Posterior cingulate gyrus (tissue), 11 donors: ENCODE measurements around the gene INSC.

Source experiments
- DNase-seq, 10 donors: peaks; one replicate each; pipeline versions ENCODE4 v3.0.0 to v3.0.0-alpha.2; 2020 to 2021; ENCODE audit warnings: mixed read lengths in 3 of 10
- intact Hi-C: fragments of 100-400 bp; cut with DNase I; formaldehyde crosslinking; loops from one replicate; pipeline ENCODE4 v1.15.1; 2023

The INSC gene

GRCh38 chr11:15144347-15144746 is 29.6 kb downstream of the INSC start:
- intact Hi-C loops = no loop called here
- no peak for DNase-seq

- intact Hi-C loops = no loop called here
- no peak for DNase-seq
These were observed 30.4 kb downstream of the INSC start for GRCh38 chr11:15145151-15145550.

GRCh38 chr11:15145615-15146014 is 30.9 kb downstream of the INSC start:
- intact Hi-C loops = no loop called here
- DNase-seq = no peak

DNA sequence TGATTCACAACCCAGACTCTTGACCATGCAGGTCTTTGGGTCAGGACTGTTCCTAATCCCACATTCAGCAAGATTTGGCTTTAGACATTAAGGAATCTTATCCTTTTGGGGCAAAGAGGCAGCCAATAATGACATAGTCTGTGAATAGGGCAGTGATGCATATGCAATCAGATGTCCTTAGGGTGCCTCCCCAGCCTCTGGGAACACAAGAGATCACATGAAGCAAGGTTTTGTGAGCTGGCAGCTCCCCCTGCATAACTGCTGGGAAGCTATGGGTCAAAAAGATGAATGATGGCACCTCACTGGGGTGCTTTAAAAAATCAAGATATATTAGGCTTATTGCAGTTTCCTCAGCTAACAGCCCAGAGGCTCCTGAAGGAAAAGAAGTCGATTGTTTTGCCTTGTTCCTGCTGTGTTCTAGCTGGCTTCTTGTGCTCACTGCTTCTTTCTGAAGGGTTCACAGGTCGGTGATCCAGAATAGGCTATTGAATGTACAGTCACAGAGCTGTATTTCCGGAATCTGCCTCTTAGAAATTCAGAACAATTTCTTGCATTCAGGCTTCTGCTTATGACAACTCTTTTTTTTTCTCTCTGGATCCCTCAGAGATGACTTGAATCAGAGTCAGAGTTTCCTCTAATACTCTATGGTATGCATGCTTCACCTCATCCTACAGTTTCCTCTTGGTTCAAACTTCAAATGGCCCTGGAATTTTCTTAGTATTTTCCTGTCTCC is 31.7 kb downstream of the INSC start:
- no peak for DNase-seq
- intact Hi-C loops = no loop called here

- intact Hi-C loops = no loop called here
- no peak for DNase-seq
These were observed 33.4 kb downstream of the INSC start for GRCh38 chr11:15148169-15148568.

GRCh38 chr11:15149050-15149449 is 34.3 kb downstream of the INSC start:
- DNase-seq = peak in 2 of 10 donors; percentile 65 to 76
- intact Hi-C loops = no loop called here

DNA sequence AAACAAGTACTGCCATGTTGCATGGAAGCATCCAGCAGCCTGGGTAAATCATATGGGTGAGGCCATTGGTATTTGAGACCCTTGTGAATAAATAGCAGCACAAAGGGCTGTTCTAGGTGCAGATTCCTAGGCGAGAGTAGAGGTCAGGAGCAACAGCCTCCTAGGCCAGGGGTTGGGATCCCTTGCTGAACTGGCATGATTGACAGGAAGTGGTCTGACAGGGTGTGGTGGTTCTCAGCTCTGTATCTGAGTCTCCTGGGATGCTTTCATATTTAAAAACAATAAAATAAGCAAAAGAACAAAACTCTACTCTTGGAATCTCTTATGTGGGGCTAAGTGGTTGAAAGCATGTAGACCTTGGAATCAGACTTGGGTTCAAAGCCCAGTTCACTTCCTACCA is 35.8 kb downstream of the INSC start:
- DNase-seq = peak in 1 of 10 donors; percentile 39
- intact Hi-C loops = no loop called here

DNA sequence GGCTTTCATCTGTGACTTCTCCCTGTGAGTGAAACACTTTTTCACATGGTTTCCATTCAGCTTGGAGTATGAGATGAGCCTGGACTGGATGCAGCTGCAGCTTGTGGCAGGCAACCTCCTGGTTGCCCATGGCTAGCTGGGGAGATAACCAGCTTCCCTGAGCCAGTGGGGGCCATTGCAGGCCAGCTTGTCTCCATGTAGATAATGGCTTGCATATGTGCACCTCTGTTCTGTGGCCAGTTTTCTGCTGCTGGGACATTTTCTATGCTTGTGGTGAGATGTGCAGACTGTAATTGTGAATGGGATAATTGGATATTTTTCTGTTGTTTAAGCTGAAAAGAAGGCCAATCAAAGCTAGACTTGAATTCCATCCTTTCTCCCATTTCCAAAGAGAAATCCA is 38.5 kb downstream of the INSC start:
- intact Hi-C loops = no loop called here
- DNase-seq = no peak

- DNase-seq = no peak
- intact Hi-C loops = no loop called here
These were observed 42.5 kb downstream of the INSC start for GRCh38 chr11:15157181-15157580.

DNA sequence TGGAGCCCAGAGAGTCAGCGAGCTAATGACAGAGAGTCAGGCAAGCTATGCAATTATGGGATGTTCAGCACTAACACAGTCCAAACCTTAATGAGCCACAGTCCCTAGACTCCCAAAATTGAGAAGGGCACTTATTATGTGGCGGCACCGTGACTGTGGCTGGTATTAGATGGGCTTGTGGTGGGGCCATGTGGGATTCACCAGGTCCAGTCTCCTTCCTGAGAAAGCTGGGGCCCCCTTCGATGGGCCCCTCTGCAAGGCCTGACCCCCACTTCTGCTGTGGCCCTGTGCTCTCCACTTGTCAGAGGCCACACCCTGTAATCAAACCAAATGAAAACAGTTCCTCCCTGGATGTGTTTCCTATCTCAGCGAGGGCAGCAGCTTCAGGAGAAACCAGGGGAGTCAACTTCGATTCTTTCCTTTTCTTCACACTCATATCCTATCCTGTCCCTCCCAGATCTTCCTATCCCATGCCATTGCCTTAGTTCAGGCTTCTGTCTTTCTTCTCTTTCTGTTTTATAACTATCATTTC is 42.9 kb downstream of the INSC start:
- intact Hi-C loops = no loop called here

GRCh38 chr11:15158351-15159015 is 43.8 kb downstream of the INSC start:
- no peak for DNase-seq
- intact Hi-C loops = no loop called here

More for the DNA sequence above, 42.9 kb downstream of the INSC start:
- no peak for DNase-seq

DNA sequence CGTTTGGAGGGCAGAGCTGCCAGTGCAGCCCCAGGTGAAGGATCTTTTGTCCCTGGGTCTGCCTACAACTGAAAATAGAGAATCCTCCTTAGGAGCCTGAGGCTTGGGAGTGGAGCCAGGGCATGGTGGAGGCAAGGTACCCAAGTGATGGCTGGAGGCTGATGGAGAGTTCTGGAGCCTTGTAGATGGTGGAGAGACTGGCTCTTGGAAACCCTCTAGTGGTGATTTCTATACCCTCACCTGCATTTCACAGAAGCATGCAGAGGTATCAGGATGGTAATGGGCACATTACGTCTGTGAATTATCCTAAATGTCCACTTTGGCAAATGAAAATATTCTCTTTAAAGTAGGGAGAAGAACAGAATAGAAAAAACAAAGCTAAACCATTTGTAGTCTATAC is 44.4 kb downstream of the INSC start:
- intact Hi-C loops = no loop called here
- no peak for DNase-seq

GRCh38 chr11:15161790-15162189 is 47.1 kb downstream of the INSC start:
- intact Hi-C loops = no loop called here
- no peak for DNase-seq

DNA sequence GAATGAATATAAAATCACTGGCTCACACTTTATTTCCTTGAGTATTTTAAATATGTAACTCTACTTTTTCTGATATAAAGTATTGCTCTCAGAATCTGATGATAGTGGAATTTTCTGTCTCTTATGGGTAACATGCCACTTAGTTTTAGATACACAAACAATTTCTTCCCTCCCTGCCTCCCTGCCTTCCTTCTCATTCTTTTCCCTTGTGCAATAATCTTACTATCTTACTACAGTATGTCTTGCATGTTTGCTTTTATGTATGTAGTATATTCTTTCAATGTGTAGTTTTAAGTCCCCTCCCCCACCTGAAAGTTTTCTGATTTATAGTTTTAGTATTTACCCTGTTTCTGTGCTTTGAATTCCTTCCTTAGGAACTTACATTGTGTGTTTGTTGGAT is 48.4 kb downstream of the INSC start:
- no peak for DNase-seq
- intact Hi-C loops = no loop called here

- DNase-seq = no peak
- intact Hi-C loops = no loop called here
These were observed 51.5 kb downstream of the INSC start for GRCh38 chr11:15166204-15166603.

DNA sequence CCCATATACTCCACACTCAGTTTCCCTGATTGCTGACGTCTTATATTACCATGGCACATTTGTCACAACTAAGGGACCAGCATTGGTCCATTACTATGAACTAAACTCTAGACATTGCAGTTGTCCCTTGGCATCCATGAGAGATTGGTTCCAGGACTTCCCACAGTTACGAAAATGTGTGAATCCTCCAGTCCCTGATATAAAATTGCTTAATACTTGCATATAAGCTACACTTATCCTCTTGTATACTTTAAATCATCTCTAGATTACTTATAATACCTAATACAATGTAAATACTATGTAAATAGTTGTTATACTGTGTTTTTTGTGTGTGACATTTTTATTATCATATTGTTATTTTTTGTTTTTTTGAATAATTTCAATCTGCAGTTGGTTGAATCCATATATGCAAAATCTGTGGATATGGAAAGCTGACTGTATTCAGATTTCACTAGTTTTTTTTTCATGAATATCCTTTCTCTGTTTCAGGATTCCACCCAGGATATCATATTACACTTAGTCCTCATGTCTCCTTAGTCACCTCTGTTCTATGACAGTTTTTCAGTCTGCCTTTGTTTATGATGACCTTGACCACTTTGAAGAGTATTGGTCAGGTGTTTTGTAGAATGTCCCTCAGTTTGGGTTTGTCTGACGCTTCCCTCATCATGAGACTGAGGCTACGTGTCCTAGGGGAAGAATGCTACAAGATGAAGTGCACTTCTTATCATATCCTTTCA is 55.3 kb downstream of the INSC start:
- intact Hi-C loops = no loop called here

DNA sequence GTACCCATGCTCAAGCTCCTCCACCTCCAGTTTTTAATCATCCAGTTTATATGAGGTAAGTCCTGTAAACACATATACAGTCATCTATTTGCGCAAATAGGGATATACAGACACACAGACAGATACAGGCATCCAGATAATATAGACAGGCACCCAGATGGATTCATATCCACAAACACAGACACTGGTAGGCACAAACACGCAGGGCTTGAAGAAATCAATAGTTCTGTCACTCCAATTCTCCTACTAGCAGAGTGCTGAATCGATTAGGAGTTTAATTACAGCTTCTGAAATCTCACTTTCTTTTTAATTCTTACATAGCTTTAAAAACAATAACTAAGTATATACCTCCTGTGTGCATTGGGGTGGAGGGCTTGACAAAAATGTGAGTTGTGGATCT is 56.0 kb downstream of the INSC start:
- intact Hi-C loops = no loop called here
- no peak for DNase-seq

More for the DNA sequence above, 55.3 kb downstream of the INSC start:
- DNase-seq = no peak

GRCh38 chr11:15171956-15172355 is 57.2 kb downstream of the INSC start:
- no peak for DNase-seq
- intact Hi-C loops = no loop called here

- DNase-seq = no peak
- intact Hi-C loops = no loop called here
These were observed 61.1 kb downstream of the INSC start for GRCh38 chr11:15175831-15176230.

GRCh38 chr11:15176646-15177163 is 62.0 kb downstream of the INSC start:
- intact Hi-C loops = no loop called here
- no peak for DNase-seq

DNA sequence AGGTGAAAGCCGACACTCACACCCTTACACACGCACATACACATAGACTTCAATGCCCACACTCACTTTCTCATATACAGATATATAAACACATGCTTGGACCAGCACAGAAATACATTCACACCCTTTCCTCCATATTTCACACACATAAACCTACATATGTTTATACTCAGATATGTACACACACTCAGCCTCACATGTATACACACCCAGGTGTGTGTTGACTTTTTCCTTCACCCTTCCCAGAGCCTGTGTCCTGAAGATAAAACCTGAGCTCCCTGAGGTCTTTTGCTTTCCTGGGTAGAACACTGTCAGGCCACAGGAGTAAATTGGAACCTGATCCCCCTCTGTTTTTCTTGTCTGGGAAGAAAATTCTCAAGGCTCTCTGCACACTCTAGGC is 62.8 kb downstream of the INSC start:
- DNase-seq = no peak
- intact Hi-C loops = no loop called here
